H9 (cell line): ENCODE results near the gene FNDC3B. TPM values are rescaled to one million over a fixed set of nuclear protein-coding genes. Genes with fewer than 3 reads are reported as not detected.

Experiments
- DNase-seq: peaks from one replicate; pipeline ENCODE4 v3.0.0-alpha.2; 2017
- H2AFZ ChIP-seq: one replicate; pipeline ENCODE4 v1.6.1; 2013; ENCODE audit warnings: mild to moderate bottlenecking, low read length, control low read depth, moderate library complexity
- H2AK5ac ChIP-seq: 2 replicates; pipeline ENCODE4 v1.6.1; 2013; ENCODE audit warnings: low read length, control low read depth, mixed read lengths; ENCODE audit not compliant: insufficient read length
- H2BK120ac ChIP-seq: one replicate; pipeline ENCODE4 v1.6.1; 2013; ENCODE audit warnings: low read depth, mild to moderate bottlenecking, low read length, control low read depth, inconsistent platforms; ENCODE audit not compliant: poor library complexity, severe bottlenecking
- H2BK12ac ChIP-seq: 2 replicates; pipeline ENCODE4 v1.6.1; 2013; ENCODE audit warnings: low read length, control low read depth, mixed read lengths, low read depth; ENCODE audit not compliant: insufficient read length
- H2BK15ac ChIP-seq: 2 replicates; pipeline ENCODE4 v1.6.1; 2013; ENCODE audit warnings: low read depth, low read length, control low read depth
- H2BK20ac ChIP-seq: one replicate; pipeline ENCODE4 v1.6.1; 2013; ENCODE audit warnings: low read depth, mild to moderate bottlenecking, low read length, control low read depth, inconsistent platforms; ENCODE audit not compliant: poor library complexity, severe bottlenecking
- H2BK5ac ChIP-seq: 2 replicates; pipeline ENCODE4 v1.6.1; 2013; ENCODE audit warnings: low read length, control low read depth, mixed read lengths; ENCODE audit not compliant: insufficient read length
- H3K14ac ChIP-seq: 2 replicates; pipeline ENCODE4 v1.6.1; 2013; ENCODE audit warnings: low read length, control low read depth; ENCODE audit not compliant: insufficient read depth
- H3K18ac ChIP-seq: 2 replicates; pipeline ENCODE4 v1.6.1; 2013; ENCODE audit warnings: low read depth, mild to moderate bottlenecking, mixed read lengths, low read length, control low read depth; ENCODE audit not compliant: insufficient read length
- H3K23ac ChIP-seq: 2 replicates; pipeline ENCODE4 v1.6.1; 2013; ENCODE audit warnings: low read length, control low read depth, mixed read lengths, low read depth; ENCODE audit not compliant: insufficient read length
- H3K23me2 ChIP-seq: 2 replicates; pipeline ENCODE4 v1.6.1; 2013; ENCODE audit warnings: low read depth, mild to moderate bottlenecking, mixed read lengths, low read length, control low read depth; ENCODE audit not compliant: insufficient read length, poor library complexity, severe bottlenecking
- H3K27ac ChIP-seq: 2 replicates; pipeline ENCODE4 v1.5.1; 2013; ENCODE audit warnings: low read length, control low read depth, mixed read lengths, low read depth; ENCODE audit not compliant: insufficient read length
- H3K27me3 ChIP-seq: 2 replicates; pipeline ENCODE4 v1.6.1; 2013; ENCODE audit warnings: low read length, control low read depth, inconsistent platforms; ENCODE audit not compliant: insufficient read depth
- H3K4ac ChIP-seq: 2 replicates; pipeline ENCODE4 v1.6.1; 2013; ENCODE audit warnings: low read depth, mild to moderate bottlenecking, control low read depth, inconsistent platforms, low read length, moderate library complexity
- H3K4me1 ChIP-seq: 2 replicates; pipeline ENCODE4 v1.6.1; 2013; ENCODE audit warnings: low read length, control low read depth, inconsistent platforms; ENCODE audit not compliant: insufficient read depth
- H3K4me2 ChIP-seq: 2 replicates; pipeline ENCODE4 v1.6.1; 2013; ENCODE audit warnings: low read length, control low read depth, mixed read lengths; ENCODE audit not compliant: insufficient read length, insufficient read depth
- H3K56ac ChIP-seq: 2 replicates; pipeline ENCODE4 v1.6.1; 2013; ENCODE audit warnings: low read depth, mild to moderate bottlenecking, mixed read lengths, low read length, control low read depth; ENCODE audit not compliant: insufficient read length
- H3K79me1 ChIP-seq: 2 replicates; pipeline ENCODE4 v1.6.1; 2013; ENCODE audit warnings: low read depth, mild to moderate bottlenecking, moderate library complexity, low read length, control low read depth, inconsistent platforms; ENCODE audit not compliant: insufficient read depth, poor library complexity, severe bottlenecking
- H3K79me2 ChIP-seq: 2 replicates; pipeline ENCODE4 v1.6.1; 2013; ENCODE audit warnings: low read length, control low read depth, inconsistent platforms; ENCODE audit not compliant: insufficient read depth
- H3K9ac ChIP-seq: 2 replicates; pipeline ENCODE4 v1.6.1; 2013; ENCODE audit warnings: low read length, control low read depth, mixed read lengths; ENCODE audit not compliant: insufficient read length; ENCODE audit errors: extremely low read depth
- H3K9me3 ChIP-seq: one replicate; pipeline ENCODE4 v1.6.1; 2013; ENCODE audit warnings: low read depth, low read length, inconsistent platforms; ENCODE audit not compliant: control insufficient read depth
- H3T11ph ChIP-seq: one replicate; pipeline ENCODE4 v1.6.1; 2013; ENCODE audit warnings: mild to moderate bottlenecking, low read length, control low read depth, inconsistent platforms
- H4K20me1 ChIP-seq: one replicate; pipeline ENCODE4 v1.6.1; 2013; ENCODE audit not compliant: control insufficient read depth, insufficient read length, insufficient read depth
- H4K5ac ChIP-seq: 2 replicates; pipeline ENCODE4 v1.6.1; 2013; ENCODE audit warnings: low read depth, mild to moderate bottlenecking, mixed read lengths, low read length, control low read depth; ENCODE audit not compliant: insufficient read length
- H4K8ac ChIP-seq: replicated peaks from 2 replicates; pipeline ENCODE4 v1.6.1; 2013; ENCODE audit warnings: low read length, control low read depth, mixed read lengths, low read depth; ENCODE audit not compliant: insufficient read length
- H4K91ac ChIP-seq: 2 replicates; pipeline ENCODE4 v1.6.1; 2013; ENCODE audit warnings: low read depth, mild to moderate bottlenecking, moderate library complexity, mixed read lengths, low read length, control low read depth; ENCODE audit not compliant: insufficient read length
- H3K27ac Mint-ChIP-seq, 3 experiments: 2 replicates in 2 of 3; 3 replicates in 1 of 3; pipeline ENCODE4 v1.8.0; 2020 to 2021; ENCODE audit warnings: mixed read lengths in 3 of 3, mild to moderate bottlenecking in 1 of 3, moderate library complexity in 1 of 3
- H3K27me3 Mint-ChIP-seq: 2 replicates; pipeline ENCODE4 v1.8.0; 2021; ENCODE audit warnings: low read depth, mild to moderate bottlenecking, moderate library complexity, mixed read lengths
- H3K36me3 Mint-ChIP-seq, 3 experiments: 2 replicates in 2 of 3; 3 replicates in 1 of 3; pipeline ENCODE4 v1.8.0; 2020 to 2021; ENCODE audit warnings: low read depth in 3 of 3, mixed read lengths in 3 of 3; ENCODE audit not compliant: insufficient read depth in 1 of 3
- H3K4me1 Mint-ChIP-seq, 2 experiments: 2 replicates each; pipeline ENCODE4 v1.8.0; 2020; ENCODE audit warnings: mixed read lengths in 2 of 2
- H3K4me3 Mint-ChIP-seq, 2 experiments: 2 replicates in 1 of 2; 3 replicates in 1 of 2; pipeline ENCODE4 v1.8.0; 2020 to 2021; ENCODE audit warnings: mild to moderate bottlenecking in 2 of 2, mixed read lengths in 2 of 2, moderate library complexity in 1 of 2
- H3K9me3 Mint-ChIP-seq, 2 experiments: 2 replicates in 1 of 2; 3 replicates in 1 of 2; pipeline ENCODE4 v1.8.0; 2020; ENCODE audit warnings: mild to moderate bottlenecking in 2 of 2, mixed read lengths in 2 of 2, moderate library complexity in 1 of 2
- WGBS: extraction: QIAGEN DNeasy Blood & Tissue Kit; methylation state at CpG from one replicate; pipeline ENCODE4 v1.1.7; 2013; ENCODE audit warnings: missing lambda C conversion rate, low lambda C conversion rate, mixed read lengths; ENCODE audit not compliant: insufficient read length; ENCODE audit errors: extremely low coverage; 5-methylcytosine and 5-hydroxymethylcytosine counted together
- total RNA-seq: library from RNA; stranded (reverse); gene quantifications from 2 replicates; pipeline ENCODE4 v1.2.1, GENCODE V29; 2021
- TF ChIP-seq, protein P1 (sequence below): fragments of 200-600 bp; sonication (generic); conservative IDR thresholded peaks from 3 replicates; pipeline ENCODE4 v1.8.0; 2021; ENCODE audit warnings: antibody characterized with exemption, mild to moderate bottlenecking

Gene FNDC3B
- total RNA-seq, 1 experiment from 2014 or later = 43.8 TPM

DNA sequence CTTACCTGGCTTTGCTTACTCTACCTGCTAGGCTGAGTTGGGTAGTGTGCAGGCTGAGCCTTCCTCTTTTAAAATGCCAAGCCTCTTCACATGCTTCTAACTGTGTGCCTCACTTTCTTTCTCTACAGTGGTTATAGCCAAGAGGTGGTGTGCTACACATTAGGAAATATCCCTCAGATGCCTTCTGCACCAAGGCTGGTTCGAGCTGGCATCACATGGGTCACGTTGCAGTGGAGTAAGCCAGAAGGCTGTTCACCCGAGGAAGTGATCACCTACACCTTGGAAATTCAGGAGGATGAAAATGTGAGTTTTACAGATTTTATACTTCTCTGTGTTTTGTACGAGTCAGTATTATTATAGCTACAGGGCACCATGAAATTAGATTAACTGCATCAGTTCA, 291.0 kb downstream of the FNDC3B start:
- H3K4me2 ChIP-seq = no peak overlapping the region
- no peak overlapping the region for H2BK5ac ChIP-seq
- no CpG with 5 or more reads among the region's 4 CpGs for WGBS
- H3K9me3 ChIP-seq = no peaks in the 10 kb centered on the region
- no peak overlapping the region for H3K18ac ChIP-seq
- H2BK12ac ChIP-seq = no peak overlapping the region
- H3K9ac ChIP-seq = no peak overlapping the region
- no peak overlapping the region for H2BK120ac ChIP-seq
- H3K56ac ChIP-seq = no peak overlapping the region
- no peak overlapping the region for H2BK20ac ChIP-seq
- H2AK5ac ChIP-seq = no peak overlapping the region
- H3K27me3 ChIP-seq = no peaks in the 10 kb centered on the region
- no peak overlapping the region for H3K4ac ChIP-seq
- H4K5ac ChIP-seq = no peak overlapping the region
- no peaks in the 10 kb centered on the region for H4K20me1 ChIP-seq
- TF ChIP-seq, protein P1, sequence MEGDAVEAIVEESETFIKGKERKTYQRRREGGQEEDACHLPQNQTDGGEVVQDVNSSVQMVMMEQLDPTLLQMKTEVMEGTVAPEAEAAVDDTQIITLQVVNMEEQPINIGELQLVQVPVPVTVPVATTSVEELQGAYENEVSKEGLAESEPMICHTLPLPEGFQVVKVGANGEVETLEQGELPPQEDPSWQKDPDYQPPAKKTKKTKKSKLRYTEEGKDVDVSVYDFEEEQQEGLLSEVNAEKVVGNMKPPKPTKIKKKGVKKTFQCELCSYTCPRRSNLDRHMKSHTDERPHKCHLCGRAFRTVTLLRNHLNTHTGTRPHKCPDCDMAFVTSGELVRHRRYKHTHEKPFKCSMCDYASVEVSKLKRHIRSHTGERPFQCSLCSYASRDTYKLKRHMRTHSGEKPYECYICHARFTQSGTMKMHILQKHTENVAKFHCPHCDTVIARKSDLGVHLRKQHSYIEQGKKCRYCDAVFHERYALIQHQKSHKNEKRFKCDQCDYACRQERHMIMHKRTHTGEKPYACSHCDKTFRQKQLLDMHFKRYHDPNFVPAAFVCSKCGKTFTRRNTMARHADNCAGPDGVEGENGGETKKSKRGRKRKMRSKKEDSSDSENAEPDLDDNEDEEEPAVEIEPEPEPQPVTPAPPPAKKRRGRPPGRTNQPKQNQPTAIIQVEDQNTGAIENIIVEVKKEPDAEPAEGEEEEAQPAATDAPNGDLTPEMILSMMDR = no peak
- Mint-ChIP-seq H3K4me3 (no peak overlapping the region), H3K36me3 (peaks cover 25 to 48% (median 40%) of the 10 kb centered on the region in 3 experiments), H3K9me3 (no peaks in the 10 kb centered on the region), H3K27me3 (no peaks in the 10 kb centered on the region), H3K27ac (no peak overlapping the region), H3K4me1 (peaks cover 2% of the 10 kb centered on the region in 2 experiments; a peak in 2 of 4 replicates)
- no peaks in the 10 kb centered on the region for H3K79me2 ChIP-seq
- no peaks in the 10 kb centered on the region for H3K4me1 ChIP-seq
- H2BK15ac ChIP-seq = no peak overlapping the region
- no peak overlapping the region for H3K14ac ChIP-seq
- H4K91ac ChIP-seq = no peak overlapping the region
- no peak overlapping the region for H3K23ac ChIP-seq
- no peak overlapping the region for H4K8ac ChIP-seq
- H2AFZ ChIP-seq = no peak overlapping the region
- no peak overlapping the region for H3K27ac ChIP-seq
- DNase-seq = no peak
- H3K23me2 ChIP-seq = no peaks in the 10 kb centered on the region
- no peaks in the 10 kb centered on the region for H3K79me1 ChIP-seq
- H3T11ph ChIP-seq = no peak overlapping the region
